Activated CD4-positive, CD25-positive, alpha-beta regulatory T cell treated with anti-CD3 and anti-CD28 coated beads, Interleukin-2, amount 50 U/mL, for 72 hours (primary cell): ENCODE results near the gene SND1.

Experiments used
- DNase-seq: peaks from one replicate; pipeline ENCODE4 v3.0.0; 2021

The SND1 gene

GRCh38 chr7:127838816-127839415 lies 186.9 kb downstream of the SND1 start:
- no peak for DNase-seq

- DNase-seq: no peak
Measured at GRCh38 chr7:127840226-127840951, 188.4 kb downstream of the SND1 start.

GRCh38 chr7:127844165-127844564 lies 192.2 kb downstream of the SND1 start:
- no peak for DNase-seq

- no peak for DNase-seq
Measured at GRCh38 chr7:127844707-127845331, 192.8 kb downstream of the SND1 start.

GRCh38 chr7:127845522-127846214 lies 193.7 kb downstream of the SND1 start:
- DNase-seq: no peak

- no peak for DNase-seq
Measured at GRCh38 chr7:127847641-127848040, 195.6 kb downstream of the SND1 start.

GRCh38 chr7:127848241-127848640 lies 196.2 kb downstream of the SND1 start:
- no peak for DNase-seq

- DNase-seq: no peak
Measured at GRCh38 chr7:127850195-127850594, 198.2 kb downstream of the SND1 start.

GRCh38 chr7:127854383-127854782 lies 202.4 kb downstream of the SND1 start:
- DNase-seq: no peak

GRCh38 chr7:127857464-127857841 lies 205.5 kb downstream of the SND1 start:
- no peak for DNase-seq

- no peak for DNase-seq
Measured at GRCh38 chr7:127858091-127858914, 206.3 kb downstream of the SND1 start.

- DNase-seq: no peak
Measured at GRCh38 chr7:127858915-127859189, 206.9 kb downstream of the SND1 start.

- DNase-seq: no peak
Measured at GRCh38 chr7:127859330-127859729, 207.3 kb downstream of the SND1 start.

GRCh38 chr7:127862525-127862924 lies 210.5 kb downstream of the SND1 start:
- DNase-seq: no peak

- no peak for DNase-seq
Measured at GRCh38 chr7:127863082-127863481, 211.1 kb downstream of the SND1 start.

GRCh38 chr7:127865466-127865865 lies 213.5 kb downstream of the SND1 start:
- no peak for DNase-seq

- DNase-seq: no peak
Measured at GRCh38 chr7:127870231-127870907, 218.4 kb downstream of the SND1 start.

GRCh38 chr7:127871226-127871625 lies 219.2 kb downstream of the SND1 start:
- DNase-seq: no peak

GRCh38 chr7:127872122-127872521 lies 220.1 kb downstream of the SND1 start:
- DNase-seq: no peak

- DNase-seq: no peak
Measured at GRCh38 chr7:127873151-127873550, 221.2 kb downstream of the SND1 start.

- no peak for DNase-seq
Measured at GRCh38 chr7:127873715-127874636, 222.0 kb downstream of the SND1 start.
